ENCODE measurements around the gene TMEM120B. TPM values are rescaled to one million over a fixed set of nuclear protein-coding genes. Genes with fewer than 3 reads are reported as not detected.

The TMEM120B gene
- total RNA-seq, 1 experiment from 2014 or later: 22.3 TPM

- no peaks in the 10 kb centered on the region for H3K36me3 ChIP-seq (ENCODE audit: insufficient read depth, low read length, poor library complexity, severe bottlenecking)
- POLR2A ChIA-PET (ENCODE audit: low non-redundant PET): no interaction called here
- no peak for TF ChIP-seq EZH2 (IDR thresholded peaks at IDR 0.05; ENCODE audit: borderline replicate concordance, low read depth, low read length, poor library complexity, severe bottlenecking)
- no peak for TF ChIP-seq CTCF (conservative IDR thresholded peaks at IDR 0.05; ENCODE audit: low read depth, low read length)
- intact Hi-C loops (cut with micrococcal nuclease; ENCODE audit: unreplicated experiment): no loop called here
- no peak for DNase-seq (ENCODE audit: low spot score)
- BruUV-seq (replicated peaks): no TSS peak
- H3K4me3 ChIP-seq (ENCODE audit: low read depth, low read length, poor library complexity, severe bottlenecking): no peak overlapping the region
- peaks cover 6% of the 10 kb centered on the region for H3K4me1 ChIP-seq (ENCODE audit: insufficient read depth, low read length, poor library complexity, severe bottlenecking)
- no peak overlapping the region for H3K27ac ChIP-seq (ENCODE audit: low read depth, low read length, poor library complexity, severe bottlenecking)
- CTCF ChIA-PET: no interaction called here
- no peaks in the 10 kb centered on the region for H3K9me3 ChIP-seq (ENCODE audit: low read depth, low read length, poor library complexity, severe bottlenecking)
- H3K27me3 ChIP-seq (replicated peaks; ENCODE audit: insufficient read depth, low read depth, low read length, poor library complexity): no peaks in the 10 kb centered on the region
These were observed 39.3 kb downstream of the TMEM120B start for GRCh38 chr12:121751749-121752351.

- Histone ChIP-seq H3K27me3 (replicated peaks; ENCODE audit: insufficient read depth, low read depth, low read length, poor library complexity) (no peaks in the 10 kb centered on the region), H3K36me3 (ENCODE audit: insufficient read depth, low read length, poor library complexity, severe bottlenecking) (no peaks in the 10 kb centered on the region), H3K4me3 (ENCODE audit: low read depth, low read length, poor library complexity, severe bottlenecking) (no peak overlapping the region), H3K9me3 (ENCODE audit: low read depth, low read length, poor library complexity, severe bottlenecking) (no peaks in the 10 kb centered on the region), H3K4me1 (ENCODE audit: insufficient read depth, low read length, poor library complexity, severe bottlenecking) (peaks cover under 1% of the 10 kb centered on the region), H3K27ac (ENCODE audit: low read depth, low read length, poor library complexity, severe bottlenecking) (no peak overlapping the region)
- ChIA-PET POLR2A (ENCODE audit: low non-redundant PET) (no interaction called here), CTCF (no interaction called here)
- intact Hi-C loops (cut with micrococcal nuclease; ENCODE audit: unreplicated experiment): no loop called here
- TF ChIP-seq CTCF (conservative IDR thresholded peaks at IDR 0.05; ENCODE audit: low read depth, low read length) (no peak), EZH2 (IDR thresholded peaks at IDR 0.05; ENCODE audit: borderline replicate concordance, low read depth, low read length, poor library complexity, severe bottlenecking) (no peak)
- no peak for DNase-seq (ENCODE audit: low spot score)
- no TSS peak for BruUV-seq (replicated peaks)
These were observed 41.3 kb downstream of the TMEM120B start for GRCh38 chr12:121753844-121754264.

GRCh38 chr12:121754836-121755235, 42.3 kb downstream of the TMEM120B start:
- no peak for TF ChIP-seq EZH2 (IDR thresholded peaks at IDR 0.05; ENCODE audit: borderline replicate concordance, low read depth, low read length, poor library complexity, severe bottlenecking)
- TF ChIP-seq CTCF (conservative IDR thresholded peaks at IDR 0.05; ENCODE audit: low read depth, low read length): no peak
- no peak overlapping the region for H3K4me3 ChIP-seq (ENCODE audit: low read depth, low read length, poor library complexity, severe bottlenecking)
- POLR2A ChIA-PET (ENCODE audit: low non-redundant PET): no interaction called here

More at GRCh38 chr12:121754836-121755235, 42.3 kb downstream of the TMEM120B start:
- intact Hi-C loops (cut with micrococcal nuclease; ENCODE audit: unreplicated experiment): no loop called here
- no peaks in the 10 kb centered on the region for H3K36me3 ChIP-seq (ENCODE audit: insufficient read depth, low read length, poor library complexity, severe bottlenecking)
- CTCF ChIA-PET: interaction anchor here (0.5 kb wide), 1 partner anchor 41 kb away, joined by 3 read pairs; no protein-coding TSS in a partner anchor
- H3K27me3 ChIP-seq (replicated peaks; ENCODE audit: insufficient read depth, low read depth, low read length, poor library complexity): no peaks in the 10 kb centered on the region
- DNase-seq (ENCODE audit: low spot score): no peak
- no peaks in the 10 kb centered on the region for H3K9me3 ChIP-seq (ENCODE audit: low read depth, low read length, poor library complexity, severe bottlenecking)
- H3K4me1 ChIP-seq (ENCODE audit: insufficient read depth, low read length, poor library complexity, severe bottlenecking): no peaks in the 10 kb centered on the region
- no TSS peak for BruUV-seq (replicated peaks)
- no peak overlapping the region for H3K27ac ChIP-seq (ENCODE audit: low read depth, low read length, poor library complexity, severe bottlenecking)

All from A673 (cell line).